GM18907 (cell line): Measurements from ENCODE around the gene MOCS3.

Experiments
- ATAC-seq: cut with Tn5 transposase; IDR thresholded peaks from one replicate; pipeline ENCODE4 v1.9.1; 2021; ENCODE audit warnings: mild to moderate bottlenecking, moderate library complexity; ENCODE audit not compliant: unreplicated experiment

The MOCS3 gene

GRCh38 chr20:50958615-50959542 is at the start of gene MOCS3:
TSS of gene MOCS3 (plus strand) at chr20:50958818. CDS start at chr20:50958843, 25 bp downstream.
- peak; percentile 79 for ATAC-seq

- ATAC-seq, result no peak
Measured at GRCh38 chr20:50909413-50909812, 49.2 kb upstream of the MOCS3 start.

GRCh38 chr20:50911030-50911429 is 47.6 kb upstream of the MOCS3 start:
- no peak for ATAC-seq

- peak; percentile 40 for ATAC-seq
Measured at GRCh38 chr20:50911716-50912115, 46.9 kb upstream of the MOCS3 start.

- ATAC-seq, result no peak
Measured at GRCh38 chr20:50913690-50914375, 44.8 kb upstream of the MOCS3 start.

GRCh38 chr20:50915424-50915823 is 43.2 kb upstream of the MOCS3 start:
- no peak for ATAC-seq

GRCh38 chr20:50916257-50916656 is 42.4 kb upstream of the MOCS3 start:
- ATAC-seq, result no peak

GRCh38 chr20:50916934-50917333 is 41.7 kb upstream of the MOCS3 start:
- no peak for ATAC-seq

- no peak for ATAC-seq
Measured at GRCh38 chr20:50918403-50918802, 40.2 kb upstream of the MOCS3 start.

- ATAC-seq, result no peak
Measured at GRCh38 chr20:50919567-50919966, 39.1 kb upstream of the MOCS3 start.

GRCh38 chr20:50920997-50921396 is 37.6 kb upstream of the MOCS3 start:
- no peak for ATAC-seq

GRCh38 chr20:50921803-50922501 is 36.7 kb upstream of the MOCS3 start:
- no peak for ATAC-seq

- no peak for ATAC-seq
Measured at GRCh38 chr20:50924261-50924920, 34.2 kb upstream of the MOCS3 start.

- ATAC-seq, result no peak
Measured at GRCh38 chr20:50926530-50926929, 32.1 kb upstream of the MOCS3 start.

GRCh38 chr20:50928469-50928868 is 30.1 kb upstream of the MOCS3 start:
- no peak for ATAC-seq

GRCh38 chr20:50929299-50930138 is 29.1 kb upstream of the MOCS3 start:
- peak; percentile 67 for ATAC-seq

GRCh38 chr20:50930139-50930975 is 28.3 kb upstream of the MOCS3 start:
- ATAC-seq, result peak; percentile 10

GRCh38 chr20:50930976-50931305 is 27.7 kb upstream of the MOCS3 start:
- peak; percentile 32 for ATAC-seq

GRCh38 chr20:50931306-50932015 is 27.2 kb upstream of the MOCS3 start, which contains the start of gene ADNP:
TSS of gene ADNP (minus strand) at chr20:50931437. CDS start at chr20:50903996, 27,441 bp downstream.
- peak; percentile 61 for ATAC-seq
